ENCODE results near the gene IGF2BP2.
A peak's percentile ranks its signal among the peaks of the same experiment; 100 is the strongest.
"Not testable (repeated sequence)": the region's sequence is repeated elsewhere in the genome, so short reads cannot be mapped to it uniquely, and the experiment has no call there.

IGF2BP2 gene

DNA sequence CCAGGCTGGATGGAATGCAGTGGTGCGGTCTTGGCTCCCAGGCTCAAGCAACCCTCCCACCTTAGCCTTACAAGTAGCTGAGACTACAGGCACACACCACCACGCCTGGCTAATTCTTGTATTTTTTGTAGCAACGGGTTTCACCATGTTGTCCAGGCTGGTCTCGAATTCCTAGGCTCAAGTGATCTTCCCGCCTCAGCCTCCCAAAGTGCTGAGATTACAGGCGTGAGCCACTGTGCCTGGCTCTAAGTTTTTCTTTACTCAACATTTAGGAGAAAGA, 26.1 kb downstream of the IGF2BP2 start:
- not testable (repeated sequence) for DNase-seq (ENCODE audit: low read depth in 3 of 3)

DNA sequence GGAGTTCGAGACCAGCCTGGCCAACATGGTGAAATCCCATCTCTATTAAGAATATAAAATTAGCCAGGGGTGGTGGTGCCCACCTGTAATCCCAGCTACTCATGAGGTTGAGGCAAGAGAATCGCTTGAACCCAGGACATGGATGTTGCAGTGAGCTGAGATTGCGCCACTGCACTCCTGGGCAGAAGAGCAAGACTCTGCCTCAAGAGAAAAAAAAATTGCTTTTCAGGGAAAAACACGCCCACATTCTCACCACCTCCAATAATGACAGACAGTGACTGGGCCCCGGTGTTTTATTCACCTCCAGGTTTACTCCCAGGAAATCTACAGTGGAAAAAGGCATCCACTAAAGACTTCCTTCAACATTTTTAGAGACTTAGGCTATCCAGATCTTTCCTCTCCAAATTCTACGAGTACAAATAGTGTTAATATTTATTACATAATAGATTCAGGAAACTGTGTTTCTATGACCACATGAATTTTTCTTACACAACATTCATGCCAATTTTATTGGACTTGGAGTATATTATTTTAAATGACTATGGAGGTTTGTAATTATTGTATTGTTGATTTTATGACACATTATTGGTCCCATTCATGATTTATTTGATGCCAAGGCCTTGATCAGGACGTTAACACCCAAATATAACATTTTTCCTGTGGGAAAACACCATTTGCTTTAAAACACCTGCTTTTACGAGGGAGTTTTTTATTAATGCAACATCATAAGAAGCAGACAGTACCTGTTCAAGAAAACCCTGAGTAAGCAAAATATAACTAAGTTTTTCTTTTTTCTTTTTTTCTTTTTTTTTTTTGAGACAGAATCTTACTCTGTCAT, 26.6 kb downstream of the IGF2BP2 start:
- DNase-seq (ENCODE audit: low read depth in 3 of 3): no peak

DNA sequence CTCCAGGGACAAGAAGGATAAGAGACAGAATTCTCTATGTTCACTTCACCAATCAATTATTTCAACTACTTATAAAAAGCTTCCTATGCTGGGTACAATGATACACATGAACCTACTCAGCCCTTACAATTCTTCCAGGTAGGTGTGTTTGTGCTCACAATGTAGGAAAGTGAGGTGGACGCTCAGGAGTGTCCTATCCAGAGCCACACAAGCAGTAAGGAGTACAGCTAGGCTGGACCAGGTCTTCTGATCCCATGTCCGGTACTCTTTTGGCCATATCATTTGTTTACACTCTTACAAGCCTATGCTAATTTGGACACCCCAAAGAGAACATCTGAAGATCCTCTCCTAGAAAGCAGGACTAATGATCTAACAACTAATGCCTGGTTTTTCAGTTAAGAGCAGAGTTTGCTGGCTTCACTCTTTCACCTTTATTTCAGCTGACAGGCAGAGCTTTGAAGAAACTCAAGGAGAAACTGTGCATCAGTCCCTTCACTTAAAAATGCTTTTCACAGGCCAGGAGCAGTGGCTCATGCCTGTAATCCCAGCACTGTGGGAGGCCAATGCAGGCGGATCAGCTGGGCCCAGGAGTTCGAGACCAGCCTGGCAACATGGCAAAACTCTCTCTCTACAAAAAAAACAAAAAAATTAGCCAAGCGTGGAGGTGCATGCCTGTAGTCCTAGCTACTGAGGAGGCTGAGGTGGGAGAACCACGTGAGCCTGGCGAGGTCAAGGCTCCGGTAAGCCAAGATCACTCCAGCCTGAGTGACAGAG, 27.5 kb downstream of the IGF2BP2 start:
- no peak for DNase-seq (ENCODE audit: low read depth in 3 of 3)

DNA sequence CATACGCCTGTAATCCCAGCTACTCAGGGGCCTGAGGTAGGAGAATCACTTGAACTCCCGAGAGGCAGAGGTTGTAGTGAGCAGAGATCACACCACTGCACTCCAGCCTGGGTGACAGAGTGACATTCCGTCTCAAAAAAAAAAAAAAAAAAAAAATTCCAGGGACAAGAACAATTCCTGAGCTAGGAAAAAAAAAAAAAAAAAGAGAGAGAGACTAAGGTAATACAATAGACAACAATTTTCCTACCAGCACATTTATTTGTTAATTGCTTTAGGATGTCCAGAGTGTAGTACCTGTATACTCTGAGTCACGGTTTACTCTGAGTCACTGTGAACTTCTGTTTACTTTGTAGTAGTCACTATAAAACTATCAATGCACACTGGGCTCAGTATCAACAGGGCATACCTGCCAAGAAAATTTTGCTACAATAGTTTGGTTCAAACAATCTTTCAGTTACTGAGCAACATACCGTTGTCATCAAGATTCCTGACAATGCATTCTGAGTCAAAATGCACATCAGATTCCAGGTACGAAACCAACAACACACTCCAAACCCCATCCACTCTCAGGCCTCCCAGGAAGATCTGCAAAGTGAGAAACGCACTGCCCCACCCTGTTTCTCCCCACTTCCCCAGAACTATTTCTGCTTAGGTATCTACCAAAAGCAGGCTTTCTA, 28.3 kb downstream of the IGF2BP2 start:
- no peak for DNase-seq (ENCODE audit: low read depth in 3 of 3)

DNA sequence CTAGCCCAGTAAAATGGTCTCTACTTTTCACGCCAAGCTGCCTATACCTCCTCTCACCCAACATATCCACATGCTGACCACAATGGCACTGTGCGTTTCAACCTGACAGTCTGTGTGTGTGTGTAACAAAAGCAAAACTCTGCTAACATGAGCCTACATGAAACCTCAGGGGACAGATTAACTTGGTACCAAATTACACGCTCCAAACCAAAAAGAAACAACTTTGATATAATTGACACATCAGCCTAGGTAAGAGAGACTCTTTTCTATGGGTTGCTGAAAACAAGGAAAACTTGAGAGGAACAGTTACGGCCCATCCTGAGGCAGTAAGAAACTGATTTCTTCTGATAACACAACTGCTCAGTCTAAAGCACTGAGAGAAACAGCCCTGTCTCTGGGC, 31.5 kb downstream of the IGF2BP2 start:
- no peak for DNase-seq (ENCODE audit: low read depth in 3 of 3)

DNA sequence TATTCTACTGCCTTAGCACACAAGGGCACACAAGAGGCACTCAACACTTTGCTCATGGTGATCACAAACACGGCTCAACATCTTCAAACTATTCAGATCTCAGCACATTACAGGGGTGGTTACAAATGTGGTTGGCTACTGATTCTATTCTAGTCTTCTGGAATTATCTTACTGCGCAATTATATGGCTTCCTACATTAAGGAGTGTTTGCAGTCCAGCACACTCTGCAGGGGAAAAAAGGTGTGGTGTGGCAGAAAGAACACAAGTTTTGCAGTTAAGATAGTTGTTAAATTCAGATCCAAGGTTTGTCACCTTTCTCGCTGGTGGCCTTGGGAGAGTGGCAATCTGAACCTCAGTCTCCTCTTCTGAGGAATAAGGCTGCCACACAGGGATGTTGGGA, 31.9 kb downstream of the IGF2BP2 start:
- no peak for DNase-seq (ENCODE audit: low read depth in 3 of 3)

DNA sequence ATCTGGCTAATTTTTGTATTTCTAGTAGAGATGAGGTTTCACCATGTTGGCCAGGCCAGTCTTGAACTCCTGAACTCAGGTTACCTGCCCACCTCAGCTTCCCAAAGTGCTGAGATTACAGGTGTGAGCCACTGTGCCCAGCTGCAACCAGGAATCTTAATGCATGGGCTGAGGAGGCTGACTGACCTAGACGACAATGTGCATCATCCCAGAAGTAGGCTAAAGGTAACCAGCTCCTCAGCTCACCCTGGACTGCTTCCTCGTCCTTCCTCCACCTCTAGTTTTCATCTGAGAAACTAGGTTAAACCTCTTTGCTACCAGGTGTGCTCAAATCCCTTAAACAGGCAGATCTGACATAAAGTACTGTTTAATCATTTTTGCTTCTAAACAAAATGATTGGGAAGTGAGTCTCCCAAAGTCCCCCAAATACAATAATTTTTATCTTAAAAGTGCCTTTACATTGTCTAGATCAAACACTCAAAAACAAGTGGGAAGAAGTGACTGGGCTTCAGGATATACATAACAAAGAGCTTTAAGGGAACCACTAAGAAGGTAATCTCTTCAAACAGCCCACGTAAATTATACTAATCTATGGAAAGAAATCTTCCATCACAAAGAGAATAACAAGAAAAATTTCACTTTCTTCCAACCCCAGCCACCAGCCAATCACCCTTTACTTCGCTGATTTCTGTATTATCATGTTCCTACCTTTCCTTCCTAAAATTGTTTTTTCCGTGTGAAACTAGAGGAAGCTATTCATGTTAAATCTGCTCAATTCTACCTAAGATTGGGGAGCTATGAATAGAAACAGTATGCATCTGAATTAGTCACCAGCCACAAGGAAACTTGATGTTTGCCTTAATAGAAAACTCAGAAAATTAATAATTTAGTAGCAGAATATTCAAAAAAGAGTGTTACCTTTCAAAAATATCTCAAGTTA, 34.7 kb downstream of the IGF2BP2 start:
- no peak for DNase-seq (ENCODE audit: low read depth in 3 of 3)

DNA sequence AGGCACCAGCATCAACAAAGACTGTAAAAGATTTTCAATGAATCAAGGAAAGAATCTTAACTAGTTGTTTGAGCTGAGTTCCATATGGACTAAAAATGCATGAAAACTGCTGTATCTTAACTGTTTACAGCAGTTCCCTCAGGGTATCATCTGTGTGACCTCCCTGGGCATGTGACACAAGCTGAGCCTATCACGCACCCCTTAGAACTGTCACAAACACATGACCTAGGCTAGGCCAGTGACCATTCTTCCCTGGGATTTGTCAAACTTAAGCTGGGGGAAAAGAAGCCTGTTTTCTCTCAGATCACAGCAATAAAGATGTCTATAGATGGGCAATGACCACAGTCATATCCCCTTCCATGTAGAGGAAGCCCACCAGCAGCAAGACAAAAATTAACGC, 35.7 kb downstream of the IGF2BP2 start:
- no peak for DNase-seq (ENCODE audit: low read depth in 3 of 3)

DNA sequence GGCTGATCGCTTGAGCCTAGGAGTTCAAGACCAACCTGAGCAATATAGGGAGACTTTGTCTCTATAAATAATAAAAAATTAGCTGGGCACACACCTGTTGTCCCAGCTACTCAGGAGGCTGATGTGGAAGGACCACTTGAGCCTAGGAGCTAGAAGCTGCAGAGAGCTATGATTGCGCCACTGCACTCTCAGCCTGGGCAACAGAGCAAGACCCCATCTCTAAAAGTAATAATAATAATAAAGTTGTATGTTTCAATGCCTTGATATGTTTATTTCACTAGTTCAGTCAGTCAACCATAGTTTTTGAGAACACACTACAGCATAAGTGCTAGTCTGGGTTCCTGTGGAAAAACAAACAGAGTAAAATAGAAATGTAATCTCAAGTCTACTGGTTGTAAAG, 36.5 kb downstream of the IGF2BP2 start:
- DNase-seq (ENCODE audit: low read depth in 3 of 3): no peak

DNA sequence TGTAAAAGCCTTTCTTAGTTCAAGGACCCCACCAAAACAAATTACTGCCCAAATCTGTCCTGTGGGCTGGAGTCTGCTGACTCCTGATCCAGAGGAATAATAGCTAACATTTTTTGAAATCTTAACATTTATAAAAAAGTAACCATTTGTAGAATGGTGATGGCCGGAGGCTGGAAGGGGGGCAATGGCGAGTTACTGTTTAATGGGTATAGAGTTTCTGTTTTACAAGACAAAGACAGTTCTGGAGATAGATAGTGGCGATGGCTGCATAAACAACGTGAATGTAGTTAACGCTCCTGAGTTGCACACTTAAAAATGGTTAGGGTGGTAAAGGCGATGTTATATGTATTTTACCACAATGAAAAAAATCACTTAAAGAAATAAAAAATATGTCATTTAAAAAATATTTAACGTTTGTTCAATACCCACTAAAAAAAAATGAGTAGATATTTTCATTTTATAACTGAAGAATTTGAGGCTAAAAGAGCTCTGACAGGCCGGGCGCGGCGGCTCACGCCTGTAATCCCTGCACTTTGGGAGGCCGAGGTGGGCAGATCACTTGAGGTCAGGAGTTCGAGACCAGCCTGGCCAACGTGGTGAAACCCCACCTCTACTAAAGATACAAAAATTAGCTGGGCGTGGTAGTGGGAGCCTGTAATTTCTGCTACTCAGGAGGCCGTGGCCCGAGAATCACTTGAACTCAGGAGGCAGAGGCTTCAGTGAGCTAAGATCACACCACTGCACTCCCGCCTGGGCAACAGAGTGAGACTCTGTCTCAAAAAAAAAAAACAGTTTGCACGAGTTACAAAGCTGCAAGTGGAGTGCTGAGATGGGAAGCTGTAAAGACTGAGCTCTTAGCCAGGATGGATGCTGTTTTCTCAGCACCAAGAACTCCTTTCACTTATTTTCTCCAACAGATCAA, 37.6 kb downstream of the IGF2BP2 start:
- DNase-seq (ENCODE audit: low read depth in 3 of 3): no peak

DNA sequence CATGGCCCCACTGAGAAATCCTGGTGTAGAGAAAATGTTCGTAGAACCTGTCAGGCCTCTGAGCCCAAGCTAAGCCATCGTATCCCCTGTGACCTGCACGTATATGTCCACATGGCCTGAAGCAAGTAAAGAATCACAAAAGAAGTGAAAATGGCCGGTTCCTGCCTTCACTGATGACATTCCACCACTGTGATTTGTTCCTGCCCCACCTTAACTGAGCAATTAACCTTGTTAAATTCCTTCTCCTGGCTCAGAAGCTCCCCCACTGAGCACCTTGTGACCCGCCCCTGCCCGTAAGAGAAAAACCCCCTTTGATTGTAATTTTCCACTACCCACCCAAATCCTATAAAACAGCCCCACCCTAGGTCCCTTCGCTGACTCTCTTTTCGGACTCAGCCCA, 38.6 kb downstream of the IGF2BP2 start:
- DNase-seq (ENCODE audit: low read depth in 3 of 3): not testable (repeated sequence)

DNA sequence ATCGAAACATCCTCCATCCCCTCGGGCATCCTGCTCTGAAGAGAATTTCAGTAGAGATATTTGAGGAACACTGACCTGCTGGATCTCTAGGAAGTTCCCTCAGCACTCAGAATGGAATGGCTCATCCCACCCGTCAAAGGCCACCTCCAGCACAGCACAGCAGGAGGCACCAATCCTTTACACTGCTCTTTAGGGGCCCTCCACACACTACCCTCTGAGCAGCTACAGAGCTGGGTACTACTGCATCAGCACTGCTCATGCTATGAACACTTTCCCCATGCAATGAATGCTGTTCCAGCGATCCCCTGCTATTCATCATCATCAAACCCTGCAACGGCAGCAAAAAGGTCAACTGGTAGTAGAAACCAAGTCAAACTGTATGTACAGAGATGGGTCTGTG, 40.5 kb downstream of the IGF2BP2 start:
- no peak for DNase-seq (ENCODE audit: low read depth in 3 of 3)

DNA sequence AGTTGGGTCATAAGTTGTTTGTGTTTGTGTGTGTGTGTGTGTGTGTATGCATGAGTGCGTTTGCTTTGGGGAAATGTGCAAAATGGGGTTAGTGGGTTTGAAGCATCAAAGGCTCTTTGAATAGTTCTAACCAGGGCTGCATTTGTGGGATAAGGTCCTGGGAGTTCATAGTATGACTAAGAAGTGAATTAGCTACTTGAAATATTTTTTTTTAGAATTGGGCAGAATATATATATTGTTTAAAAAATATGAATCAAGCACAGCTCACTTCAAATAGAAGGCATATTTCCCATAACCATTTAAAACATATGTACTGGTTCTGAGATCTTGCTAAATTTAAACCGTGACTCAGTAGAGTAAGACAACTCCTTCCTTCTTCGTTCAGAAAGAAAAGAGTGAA, 43.1 kb downstream of the IGF2BP2 start:
- DNase-seq (ENCODE audit: low read depth in 3 of 3): no peak

DNA sequence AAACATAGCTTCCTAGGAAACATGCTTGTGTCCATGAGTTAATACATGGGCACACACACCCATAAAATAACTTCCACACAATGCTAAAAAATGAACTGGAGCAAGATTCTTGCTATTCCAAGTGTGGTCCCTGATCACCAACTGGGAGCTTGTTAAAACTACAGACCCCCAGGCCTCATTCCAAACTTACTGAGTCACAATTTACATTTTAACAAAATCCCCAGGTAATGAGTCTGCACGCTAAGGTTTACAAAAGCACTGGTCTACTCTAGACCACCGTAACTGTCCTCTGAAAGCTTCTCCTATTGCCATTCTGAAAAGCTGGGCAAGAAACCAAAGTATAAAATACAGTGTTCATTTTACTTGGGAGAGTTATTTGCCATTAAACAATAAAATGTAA, 45.4 kb downstream of the IGF2BP2 start:
- DNase-seq (ENCODE audit: low read depth in 3 of 3): no peak

DNA sequence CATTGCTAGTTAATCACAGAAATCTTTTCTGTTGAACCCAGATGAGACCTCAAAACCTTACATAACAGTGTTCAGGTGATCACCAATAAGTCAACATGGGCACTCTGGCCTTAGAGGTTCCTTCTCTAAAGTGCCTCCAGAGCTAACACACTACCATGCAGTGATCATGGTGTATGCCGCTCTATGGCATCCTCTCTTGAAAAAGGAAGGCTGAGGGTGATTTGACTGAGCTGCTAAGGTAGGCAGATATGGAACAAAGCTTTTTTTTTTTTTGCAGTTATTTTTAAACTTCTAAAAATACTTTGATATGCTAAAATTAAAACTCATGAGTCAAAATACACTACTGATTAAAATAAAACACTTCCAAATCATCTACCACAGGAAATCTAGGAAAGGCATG, 46.0 kb downstream of the IGF2BP2 start:
- no peak for DNase-seq (ENCODE audit: low read depth in 3 of 3)

DNA sequence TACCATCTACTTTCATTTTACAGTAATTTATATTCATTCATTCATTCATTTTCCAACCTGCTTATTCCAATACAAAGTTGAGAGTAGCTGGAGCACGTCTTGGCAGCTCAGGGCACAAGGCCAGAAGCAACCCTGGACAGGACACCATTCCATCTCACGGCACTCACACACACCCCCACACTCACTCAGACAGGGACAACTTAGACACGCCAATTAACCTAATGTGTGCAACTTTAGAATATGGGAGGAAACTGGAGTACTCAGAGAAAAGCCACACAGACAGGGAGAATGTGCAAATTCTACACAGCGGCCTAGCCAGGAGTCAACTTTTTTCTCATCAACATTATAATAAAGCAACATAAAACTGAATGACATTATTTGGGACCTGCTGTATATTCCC, 46.7 kb downstream of the IGF2BP2 start:
- no peak for DNase-seq (ENCODE audit: low read depth in 3 of 3)

DNA sequence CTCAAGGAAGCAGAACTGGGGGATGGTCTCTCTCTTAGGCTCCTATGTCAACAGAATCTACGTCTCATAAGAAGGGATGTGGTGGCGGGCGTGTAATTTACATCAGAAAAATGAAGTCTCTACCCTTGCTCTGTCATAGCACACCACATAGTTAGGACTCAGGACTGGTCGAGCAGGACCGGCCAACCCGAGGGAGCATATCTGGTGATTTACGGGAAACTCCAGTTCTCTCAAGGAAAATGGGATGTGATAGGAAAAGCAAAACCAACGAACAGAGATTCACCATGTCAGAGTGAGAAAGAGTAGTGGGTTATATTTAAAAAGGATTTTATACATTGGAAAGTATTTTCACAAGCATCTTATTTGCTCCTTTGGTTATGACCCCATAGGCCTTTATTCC, 54.7 kb downstream of the IGF2BP2 start:
- DNase-seq (ENCODE audit: low read depth in 3 of 3): no peak

DNA sequence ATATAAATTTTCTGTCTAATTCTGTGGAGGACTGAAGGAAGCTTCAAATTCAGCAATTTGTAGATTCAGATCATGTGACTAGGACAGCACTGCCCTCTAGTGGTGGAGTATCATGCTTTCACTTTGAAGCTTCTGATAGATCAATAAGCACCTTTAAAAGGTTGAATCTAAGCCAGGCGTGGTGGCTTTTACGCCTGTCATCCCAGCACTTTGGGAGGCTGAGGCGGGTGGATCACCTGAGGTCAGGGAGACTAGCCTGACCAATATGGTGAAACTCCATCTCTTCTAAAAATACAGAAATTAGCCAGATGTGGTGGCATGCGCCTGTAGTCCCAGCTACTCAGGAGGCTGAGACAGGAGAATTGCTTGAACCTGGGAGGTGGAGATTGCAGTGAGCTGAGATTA, 56.3 kb downstream of the IGF2BP2 start:
- DNase-seq (ENCODE audit: low read depth in 3 of 3): peak; percentile 11 to 52 (median 22)

DNA sequence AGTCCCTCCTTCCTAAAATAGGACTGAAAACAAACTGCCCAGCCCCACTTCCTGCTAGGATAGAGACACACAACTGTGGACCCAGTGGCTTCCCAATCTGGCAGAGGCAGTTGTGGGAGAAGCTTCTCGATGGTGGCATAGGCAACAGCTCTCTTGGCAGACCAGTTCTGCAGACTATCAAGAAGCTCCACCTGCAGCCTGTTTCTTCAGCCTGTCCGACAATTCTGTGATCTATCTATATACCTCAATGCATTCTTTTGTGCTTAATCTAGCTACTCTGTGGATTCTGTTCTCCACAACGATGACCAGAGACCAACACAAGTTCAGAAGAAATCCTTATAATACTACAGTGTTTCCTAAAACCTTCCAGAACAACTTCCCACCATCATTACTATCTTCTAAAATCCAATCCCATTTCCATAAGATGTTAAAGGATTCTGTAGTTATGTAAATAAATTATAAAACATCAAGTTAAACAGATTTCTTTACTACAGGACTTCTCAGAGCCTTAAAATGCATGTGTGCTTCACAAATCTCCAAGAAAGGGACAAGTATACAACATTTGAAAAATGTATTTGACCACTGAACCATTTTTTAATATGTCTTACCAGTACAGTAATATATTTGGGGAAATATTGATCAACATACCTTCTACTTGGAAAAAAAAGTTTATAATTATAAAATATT, 57.7 kb downstream of the IGF2BP2 start:
- DNase-seq (ENCODE audit: low read depth in 3 of 3): no peak

Measured in stimulated activated CD4-positive, alpha-beta T cell treated with anti-CD3 and anti-CD28 coated beads, TNF-alpha, amount 100 ng/mL, for 24 hours (primary cell).